ENCODE results near the gene ATP11B.

ATP11B gene

DNA sequence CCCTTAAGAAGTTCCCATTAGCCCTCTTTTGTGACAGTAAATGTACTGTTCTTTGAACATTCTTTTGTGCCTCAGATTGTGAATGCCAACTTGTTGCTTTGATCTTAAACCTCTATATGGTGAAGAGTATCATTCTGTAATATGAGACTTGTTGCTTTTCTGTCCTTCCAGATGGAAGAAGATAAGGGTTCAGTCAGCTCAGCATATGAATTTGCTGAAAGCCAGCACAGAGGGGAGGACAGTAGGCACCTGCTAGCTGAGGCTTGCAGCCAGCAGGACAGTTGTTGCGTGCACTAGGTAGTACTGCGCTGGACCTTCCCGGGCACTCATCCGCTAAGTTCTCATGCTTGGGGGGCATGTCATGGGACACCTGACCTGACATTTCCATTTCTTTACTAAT is 112.3 kb downstream of the ATP11B start:
- intact Hi-C loops (cut with DNase I) = loop anchor here (10.0 kb wide), 1 partner anchor 189 kb away; the partner anchor contains the start of gene MCCC1
- peak in 2 of 10 donors; percentile 20 to 52 for DNase-seq

DNA sequence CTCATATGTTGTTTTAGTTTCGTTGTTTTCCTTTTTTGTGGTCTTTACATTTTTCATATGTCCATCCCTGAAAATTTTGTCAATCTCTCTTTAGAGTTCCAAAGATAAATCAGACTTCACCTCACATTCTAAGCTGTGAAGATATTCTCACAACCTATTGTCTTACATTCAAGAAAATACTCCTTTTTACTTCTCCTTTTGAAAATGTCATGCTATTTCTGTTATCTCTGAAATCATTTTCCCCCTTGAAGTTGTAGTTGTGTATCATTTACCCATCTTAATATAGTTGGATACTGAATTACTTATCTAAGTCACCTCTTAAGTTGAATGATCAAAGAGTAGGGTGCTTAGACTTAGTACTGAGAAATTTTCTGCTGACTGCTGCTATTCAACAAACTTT is 112.7 kb downstream of the ATP11B start:
- no peak for DNase-seq
- intact Hi-C loops (cut with DNase I) = loop anchor here (10.0 kb wide), 1 partner anchor 189 kb away; the partner anchor contains the start of gene MCCC1

DNA sequence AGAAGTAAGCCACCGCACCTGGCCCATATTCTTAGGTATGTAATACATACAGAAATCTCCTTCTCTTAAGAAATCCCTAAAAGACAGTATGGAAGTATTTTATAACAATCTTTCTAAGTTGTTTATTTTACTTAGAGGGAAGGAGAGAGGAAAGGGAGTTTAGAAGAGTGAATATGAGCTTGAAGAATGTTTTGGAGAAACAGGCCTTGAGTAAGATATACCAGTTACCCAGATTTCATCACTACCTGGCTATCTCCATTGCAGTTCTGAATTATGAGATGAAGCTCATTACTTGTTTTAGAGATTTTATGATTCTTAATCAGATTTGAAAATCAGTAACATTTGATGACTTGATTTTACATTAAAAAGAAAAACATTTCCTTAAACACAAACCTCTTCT is 115.2 kb downstream of the ATP11B start:
- intact Hi-C loops (cut with DNase I) = loop anchor here (10.0 kb wide), 1 partner anchor 186 kb away; the partner anchor contains the start of gene MCCC1
- DNase-seq = no peak

DNA sequence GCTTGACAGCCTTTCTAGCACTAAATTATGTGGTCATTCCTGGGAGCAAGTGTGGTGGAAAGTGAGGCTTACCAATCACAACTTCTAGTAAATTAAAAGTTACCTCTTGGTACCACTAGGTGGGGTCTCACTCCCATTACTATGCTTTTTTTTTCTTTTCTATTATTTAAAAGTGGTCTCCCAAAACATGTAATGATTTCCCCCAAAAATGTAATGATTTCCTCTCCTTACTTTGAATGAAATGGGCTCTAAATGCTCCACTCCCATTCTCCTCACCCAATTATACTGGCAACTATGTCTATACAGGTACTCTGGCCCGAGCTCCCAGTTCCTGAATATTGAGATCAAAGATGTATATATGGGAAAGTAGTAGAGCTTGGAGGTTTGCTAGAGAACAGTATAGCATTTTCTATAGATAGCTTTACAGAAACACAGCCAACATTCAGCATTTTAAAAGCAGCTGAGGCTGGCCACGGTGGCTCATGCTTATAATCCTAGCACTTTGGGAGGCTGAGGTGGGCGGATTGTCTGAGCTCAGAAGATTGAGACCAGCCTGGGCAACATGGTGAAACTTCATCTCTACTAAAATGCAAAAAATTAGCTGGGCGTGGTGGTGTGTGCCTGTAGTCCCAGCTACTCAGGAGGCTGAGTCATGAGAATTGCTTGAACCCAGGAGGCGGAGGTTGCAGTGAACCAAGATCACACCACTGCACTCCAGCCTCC is 116.2 kb downstream of the ATP11B start:
- DNase-seq = peak in 4 of 10 donors; percentile 22 to 67 (median 44)
- intact Hi-C loops (cut with DNase I) = loop anchor here (10.0 kb wide), 1 partner anchor 185 kb away; the partner anchor contains the start of gene MCCC1

GRCh38 chr3:182910936-182911781 is 117.9 kb downstream of the ATP11B start:
- no peak for DNase-seq
- intact Hi-C loops (cut with DNase I) = no loop called here

DNA sequence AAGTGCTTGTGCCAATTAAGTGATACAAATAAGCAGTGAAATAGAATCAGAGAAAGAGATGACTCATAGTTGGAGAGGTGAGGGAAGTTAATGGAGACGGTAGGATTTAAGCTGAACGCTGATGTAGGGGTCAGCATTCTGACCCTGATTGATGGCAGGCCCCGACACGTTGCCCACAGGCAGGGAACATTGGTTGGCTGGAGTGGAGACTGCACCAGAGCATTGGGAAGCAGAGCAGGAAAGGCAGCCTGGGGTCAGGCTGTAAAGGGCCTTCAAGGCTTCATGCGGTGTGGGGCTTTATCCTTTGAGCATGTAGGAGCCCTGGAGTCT is 118.4 kb downstream of the ATP11B start:
- DNase-seq = peak in 2 of 10 donors; percentile 12 to 37
- intact Hi-C loops (cut with DNase I) = no loop called here

- DNase-seq = peak in 1 of 10 donors; percentile 23
- intact Hi-C loops (cut with DNase I) = no loop called here
Measured at GRCh38 chr3:182912474-182912873, 119.2 kb downstream of the ATP11B start.

- intact Hi-C loops (cut with DNase I) = no loop called here
- DNase-seq = no peak
Measured at GRCh38 chr3:182913889-182914288, 120.6 kb downstream of the ATP11B start.

- DNase-seq = no peak
- intact Hi-C loops (cut with DNase I) = no loop called here
Measured at GRCh38 chr3:182914341-182914740, 121.0 kb downstream of the ATP11B start.

DNA sequence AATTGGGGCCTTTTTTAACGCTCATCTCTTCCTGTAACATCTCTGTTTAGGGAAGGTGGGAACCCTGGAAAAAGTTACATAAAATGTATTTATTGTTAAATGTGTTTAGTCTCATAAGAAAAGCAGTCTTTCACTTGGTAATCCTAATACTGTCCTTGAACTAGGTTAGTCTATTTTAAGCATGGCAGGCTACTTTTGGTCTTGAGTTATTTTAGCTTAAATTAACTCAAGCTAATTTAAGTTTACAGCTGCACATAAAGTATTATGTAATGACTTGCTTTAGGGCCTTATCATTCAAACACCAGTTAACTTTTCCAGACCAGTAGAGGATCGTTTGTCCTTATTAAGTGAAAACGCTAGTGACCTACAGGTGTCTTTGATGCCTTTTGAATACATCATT is 123.8 kb downstream of the ATP11B start:
- DNase-seq = no peak
- intact Hi-C loops (cut with DNase I) = no loop called here

- intact Hi-C loops (cut with DNase I) = no loop called here
- DNase-seq = no peak
Measured at GRCh38 chr3:182919866-182920357, 126.6 kb downstream of the ATP11B start.

DNA sequence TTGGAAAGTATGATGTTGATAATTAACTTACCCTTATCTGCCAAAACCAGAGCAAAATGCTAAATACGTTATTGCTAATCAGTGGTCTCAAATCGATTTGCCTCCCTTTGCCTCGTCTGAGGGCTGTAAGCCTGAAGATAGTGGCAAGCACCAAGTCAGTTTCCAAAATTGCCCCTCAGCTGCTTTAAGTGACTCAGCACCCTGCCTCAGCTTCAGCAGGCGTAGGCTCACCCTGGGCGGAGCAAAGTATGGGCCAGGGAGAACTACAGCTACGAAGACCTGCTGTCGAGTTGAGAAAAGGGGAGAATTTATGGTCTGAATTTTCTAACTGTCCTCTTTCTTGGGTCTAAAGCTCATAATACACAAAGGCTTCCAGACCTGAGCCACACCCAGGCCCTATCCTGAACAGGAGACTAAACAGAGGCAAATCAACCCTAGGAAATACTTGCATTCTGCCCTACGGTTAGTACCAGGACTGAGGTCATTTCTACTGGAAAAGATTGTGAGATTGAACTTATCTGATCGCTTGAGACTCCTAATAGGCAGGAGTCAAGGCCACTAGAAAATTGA is 127.3 kb downstream of the ATP11B start:
- DNase-seq = peak in 1 of 10 donors; percentile 22
- intact Hi-C loops (cut with DNase I) = no loop called here

GRCh38 chr3:182921665-182922355 is 128.5 kb downstream of the ATP11B start:
- intact Hi-C loops (cut with DNase I) = no loop called here
- no peak for DNase-seq

- no peak for DNase-seq
- intact Hi-C loops (cut with DNase I) = no loop called here
Measured at GRCh38 chr3:182925330-182925943, 132.1 kb downstream of the ATP11B start.

DNA sequence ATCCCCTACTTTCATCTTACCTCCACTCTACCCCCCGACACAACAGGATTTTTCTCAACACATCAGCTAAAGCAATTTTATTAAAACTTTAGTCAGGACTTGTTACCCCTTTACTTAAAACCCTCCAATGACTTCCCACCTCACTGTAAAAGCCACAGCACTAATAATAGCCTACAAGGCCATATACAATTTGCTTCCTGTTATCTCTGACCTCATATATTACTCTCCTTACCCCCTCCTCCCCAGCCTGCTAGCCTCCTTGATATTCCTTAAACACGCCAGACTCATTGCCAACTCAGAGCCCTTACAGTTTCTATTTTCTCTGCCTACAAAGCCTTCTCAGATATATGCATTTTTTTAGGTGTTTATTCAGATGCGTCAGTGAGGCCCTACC is 132.6 kb downstream of the ATP11B start:
- no peak for DNase-seq
- intact Hi-C loops (cut with DNase I) = no loop called here

- no peak for DNase-seq
Measured at GRCh38 chr3:182935803-182936202, 142.5 kb downstream of the ATP11B start.

GRCh38 chr3:182936239-182936917 is 143.1 kb downstream of the ATP11B start:
- intact Hi-C loops (cut with DNase I) = no loop called here
- DNase-seq = no peak

More at GRCh38 chr3:182935803-182936202, 142.5 kb downstream of the ATP11B start:
- intact Hi-C loops (cut with DNase I) = no loop called here

GRCh38 chr3:182936918-182937285 is 143.6 kb downstream of the ATP11B start:
- intact Hi-C loops (cut with DNase I) = no loop called here
- DNase-seq = no peak

GRCh38 chr3:182937293-182938051 is 144.2 kb downstream of the ATP11B start:
- intact Hi-C loops (cut with DNase I) = no loop called here
- DNase-seq = no peak

Measured in posterior cingulate gyrus (tissue), 11 donors.